UCSD-AML1 (cell line): Measurements from ENCODE around the gene SRGAP1.
"Not testable (repeated sequence)": the region's sequence is repeated elsewhere in the genome, so short reads cannot be mapped to it uniquely, and the experiment has no call there.

Source experiments
- DNase-seq: peaks from one replicate; lab custom pipeline; 2025; ENCODE audit not compliant: unreplicated experiment; lab: John Stamatoyannopoulos, UW

Gene SRGAP1

DNA sequence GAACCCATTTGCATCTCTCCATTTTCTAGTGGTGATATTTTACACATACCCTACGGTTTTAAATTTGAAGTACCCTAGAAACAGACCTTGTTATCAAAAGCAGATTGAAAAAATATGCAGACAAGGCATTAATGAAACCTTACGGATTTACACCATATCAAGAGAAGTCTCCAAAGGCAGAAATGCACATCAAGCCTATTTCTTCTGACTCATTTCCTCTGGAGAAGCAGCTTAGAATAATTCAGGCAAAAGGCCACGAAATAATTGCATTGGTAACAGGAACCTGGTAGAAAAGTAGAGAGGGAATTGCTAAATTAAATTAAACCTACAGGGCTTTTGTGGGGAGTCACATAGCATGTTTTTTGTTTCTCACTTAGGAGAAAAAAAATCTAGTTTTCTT lies 342.9 kb downstream of the SRGAP1 start:
- no peak for DNase-seq

DNA sequence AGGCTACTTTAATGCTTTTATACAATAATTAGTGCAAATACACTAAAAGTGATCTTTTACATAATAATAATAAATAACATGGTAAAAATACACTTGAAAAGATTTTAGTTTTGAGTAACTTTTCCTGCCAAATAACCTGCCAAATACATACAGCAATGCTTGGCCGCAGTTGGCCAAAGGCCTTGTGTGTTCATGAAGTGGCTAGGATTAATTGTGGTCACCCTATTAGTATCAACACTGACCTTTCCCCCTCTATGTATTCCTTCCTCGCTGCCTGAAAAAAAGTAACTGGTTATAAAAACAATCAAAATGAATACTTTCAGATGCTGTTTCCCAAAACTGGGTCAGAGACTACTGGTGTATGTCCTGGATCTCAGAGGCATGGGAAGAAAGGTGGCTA lies 343.3 kb downstream of the SRGAP1 start:
- DNase-seq = no peak

DNA sequence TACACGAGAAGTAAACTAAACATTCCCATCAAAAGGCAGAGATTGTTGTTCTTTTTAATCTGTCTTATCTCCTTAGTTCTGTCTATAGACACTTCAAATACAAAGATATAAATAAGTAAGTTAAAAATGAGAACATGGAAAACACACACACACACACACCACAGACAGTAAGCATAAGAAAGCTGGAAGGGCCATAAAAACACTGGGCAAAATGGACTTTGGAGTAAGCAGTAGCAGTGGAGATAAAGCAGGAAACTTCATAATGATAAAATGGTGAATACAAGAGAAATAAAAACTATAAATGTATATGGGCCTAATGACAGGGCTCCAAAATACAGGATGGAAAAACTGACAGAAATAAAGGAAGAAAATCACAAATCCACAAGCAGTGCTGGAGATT lies 345.0 kb downstream of the SRGAP1 start:
- DNase-seq = no peak

DNA sequence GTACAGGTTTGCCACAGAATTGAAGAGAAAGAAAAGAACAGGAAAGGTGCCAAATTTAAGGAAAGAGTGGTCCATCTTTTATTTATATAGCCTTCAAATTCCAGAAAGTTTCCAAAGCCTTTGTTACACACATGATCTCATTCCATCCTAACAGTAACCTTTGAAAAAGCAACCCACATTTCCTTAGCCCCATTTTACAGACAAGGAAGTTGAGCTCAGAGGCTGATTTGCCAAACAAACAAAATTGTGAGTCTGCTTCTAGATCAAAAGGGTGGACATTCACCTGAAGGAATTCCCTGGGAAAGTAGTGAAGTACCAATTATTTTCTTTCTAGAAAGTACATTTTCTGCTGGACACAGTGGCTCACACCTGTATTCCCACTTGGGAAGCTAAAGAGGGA lies 345.6 kb downstream of the SRGAP1 start:
- no peak for DNase-seq

DNA sequence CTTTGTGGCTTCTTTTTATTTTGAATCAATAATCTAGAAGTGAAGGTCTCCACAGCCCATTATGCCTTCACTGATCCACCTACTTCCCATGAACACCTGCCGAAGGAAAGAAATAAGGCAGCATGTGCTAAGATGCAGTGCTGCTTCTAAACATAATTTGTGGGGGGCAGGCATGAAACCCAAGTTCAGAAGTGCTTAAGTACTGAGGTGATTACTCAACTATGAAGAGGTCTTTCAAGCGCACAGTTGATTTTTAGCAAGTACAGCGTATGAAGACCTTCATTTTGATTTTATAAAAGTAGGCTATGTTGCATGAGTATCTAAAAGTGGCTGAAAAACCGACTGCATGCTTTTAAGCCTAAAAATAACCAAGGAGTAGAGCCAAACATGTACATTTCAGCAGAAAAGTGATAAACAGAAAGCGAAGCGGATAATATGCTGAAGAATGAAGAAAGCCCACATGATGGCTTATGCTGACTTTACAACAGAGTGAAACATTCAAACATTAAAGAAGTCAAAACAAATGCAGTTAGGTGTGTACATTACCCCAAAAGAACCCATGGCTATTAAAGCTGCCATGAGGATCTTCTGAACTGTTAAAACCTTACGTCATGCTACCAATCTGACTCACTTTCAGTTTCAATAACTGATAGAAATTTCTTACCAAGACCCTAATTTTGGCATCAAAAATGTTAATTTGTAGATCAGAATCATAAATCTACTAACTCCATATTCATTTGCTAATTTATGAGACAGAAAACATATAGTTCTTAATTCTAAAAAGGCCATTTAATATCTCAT lies 348.3 kb downstream of the SRGAP1 start:
- no peak for DNase-seq

DNA sequence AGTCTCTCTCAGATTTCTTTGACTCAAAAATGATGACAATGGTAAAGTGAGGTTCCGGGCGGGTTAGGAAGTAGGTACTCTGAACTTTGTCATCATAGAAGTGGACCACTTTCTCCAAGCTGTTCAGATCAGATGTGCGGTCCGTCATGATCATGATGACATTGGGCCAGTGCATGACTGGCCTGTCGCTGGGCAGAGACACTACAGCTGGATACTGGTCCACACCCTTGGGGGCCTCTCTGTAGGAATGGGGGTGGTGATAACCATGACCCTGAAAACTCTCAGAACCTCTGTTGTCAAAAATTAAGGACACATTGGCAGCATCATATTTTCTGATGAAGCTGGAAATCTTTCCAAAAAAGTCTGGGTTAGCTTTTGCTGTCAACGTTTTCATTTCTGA lies 349.4 kb downstream of the SRGAP1 start:
- DNase-seq = no peak

DNA sequence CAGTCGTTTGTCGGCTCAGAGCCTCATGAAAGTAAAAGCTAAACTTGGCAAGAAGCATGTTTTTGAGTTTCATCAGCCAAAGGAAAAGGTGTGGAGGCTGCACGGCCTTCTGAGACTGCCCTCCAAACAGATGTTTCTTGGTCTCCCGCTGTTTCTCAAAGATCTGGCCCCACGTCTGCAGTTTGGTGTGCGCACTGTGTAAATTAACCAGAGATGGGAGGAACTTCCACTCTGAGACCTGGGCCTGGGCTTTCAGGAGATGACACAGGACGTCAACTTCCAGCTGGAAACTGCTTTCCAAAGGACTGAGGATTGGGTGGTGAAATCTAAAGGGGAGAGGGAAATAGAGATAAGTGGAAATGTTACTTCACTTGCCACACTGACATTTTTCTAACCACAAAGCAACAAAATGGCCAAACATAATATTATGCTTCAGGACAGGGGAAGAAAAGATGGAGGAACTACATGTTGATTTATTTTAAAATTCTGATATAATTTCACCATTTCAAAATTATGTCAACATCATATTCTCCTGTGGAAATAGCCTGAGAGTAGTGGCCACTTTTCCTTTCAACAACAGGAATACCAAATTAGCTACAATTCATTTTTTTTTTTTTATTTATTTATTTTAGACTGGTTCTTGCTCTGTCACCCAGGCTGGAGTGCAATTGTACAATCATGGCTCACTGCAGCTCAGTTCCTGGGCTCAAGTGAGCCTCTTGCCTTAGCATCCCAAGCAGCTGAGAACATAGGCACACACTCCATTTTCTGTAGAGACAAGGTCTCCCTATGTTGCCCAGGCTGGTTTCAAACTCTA lies 350.0 kb downstream of the SRGAP1 start:
- no peak for DNase-seq

DNA sequence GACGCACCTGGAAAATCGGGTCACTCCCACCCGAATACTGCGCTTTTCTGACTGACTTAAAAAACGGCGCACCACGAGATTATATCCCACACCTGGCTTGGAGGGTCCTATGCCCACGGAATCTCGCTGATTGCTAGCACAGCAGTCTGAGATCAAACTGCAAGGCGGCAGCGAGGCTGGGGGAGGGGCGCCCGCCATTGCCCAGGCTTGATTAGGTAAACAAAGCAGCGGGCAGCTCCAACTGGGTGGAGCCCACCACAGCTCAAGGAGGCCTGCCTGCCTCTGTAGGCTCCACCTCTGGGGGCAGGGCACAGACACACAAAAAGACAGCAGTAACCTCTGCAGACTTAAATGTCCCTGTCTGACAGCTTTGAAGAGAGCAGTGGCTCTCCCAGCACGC lies 351.3 kb downstream of the SRGAP1 start:
- DNase-seq = not testable (repeated sequence)

DNA sequence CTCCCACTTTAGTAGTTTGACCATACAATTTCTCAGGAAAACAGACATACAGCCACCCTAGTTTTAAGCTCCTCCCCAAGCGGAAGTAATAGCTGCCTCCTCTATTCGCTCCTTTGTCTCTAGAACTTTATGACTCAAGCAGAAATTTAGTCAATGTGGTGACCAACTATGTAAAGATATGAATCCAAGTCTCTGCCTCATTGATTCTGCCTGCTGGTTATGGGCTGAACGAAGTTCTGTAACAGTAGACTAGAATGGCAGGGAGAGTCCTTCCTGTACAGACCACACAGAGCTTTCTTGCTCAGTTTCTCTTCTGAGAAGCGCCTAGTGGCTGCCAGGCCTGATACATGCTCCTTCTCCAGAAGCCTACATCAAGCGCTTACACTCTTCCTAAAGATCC lies 358.5 kb downstream of the SRGAP1 start:
- no peak for DNase-seq

DNA sequence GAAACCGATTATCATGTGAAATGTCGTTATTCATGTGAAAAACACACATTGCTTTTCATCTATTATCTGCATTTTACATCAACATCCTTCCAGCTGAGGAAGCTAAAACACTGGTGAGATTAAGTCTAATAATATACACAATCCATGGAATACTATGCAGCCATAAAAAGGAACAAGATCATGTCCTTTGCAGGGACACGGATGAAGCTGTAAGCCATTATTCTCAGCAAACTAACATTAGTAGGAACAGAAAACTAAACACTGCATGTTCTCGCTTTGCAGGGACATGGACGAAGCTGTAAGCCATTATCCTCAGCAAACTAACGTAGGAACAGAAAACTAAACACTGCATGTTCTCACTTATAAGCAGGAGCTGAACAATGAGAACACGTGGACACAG lies 359.3 kb downstream of the SRGAP1 start:
- DNase-seq = no peak

DNA sequence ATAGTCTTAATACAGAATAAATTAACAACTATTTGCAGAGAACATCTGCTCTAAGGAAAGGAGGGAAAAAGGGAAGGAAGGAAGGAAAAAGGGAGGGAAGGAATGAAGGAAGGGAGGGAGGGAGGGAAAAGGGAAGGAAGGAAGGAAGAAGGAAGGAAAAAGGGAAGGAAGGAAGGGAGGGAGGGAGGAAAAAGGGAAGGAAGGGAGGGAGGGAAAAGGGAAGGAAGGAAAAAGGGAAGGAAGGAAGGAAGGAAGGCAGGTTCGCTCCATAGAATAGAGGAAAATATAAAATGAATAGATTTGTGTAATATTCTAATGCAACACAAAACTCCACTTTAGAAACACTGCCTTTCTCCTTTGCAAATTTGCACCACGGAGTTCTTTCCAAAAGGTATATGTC lies 361.0 kb downstream of the SRGAP1 start:
- DNase-seq = no peak

DNA sequence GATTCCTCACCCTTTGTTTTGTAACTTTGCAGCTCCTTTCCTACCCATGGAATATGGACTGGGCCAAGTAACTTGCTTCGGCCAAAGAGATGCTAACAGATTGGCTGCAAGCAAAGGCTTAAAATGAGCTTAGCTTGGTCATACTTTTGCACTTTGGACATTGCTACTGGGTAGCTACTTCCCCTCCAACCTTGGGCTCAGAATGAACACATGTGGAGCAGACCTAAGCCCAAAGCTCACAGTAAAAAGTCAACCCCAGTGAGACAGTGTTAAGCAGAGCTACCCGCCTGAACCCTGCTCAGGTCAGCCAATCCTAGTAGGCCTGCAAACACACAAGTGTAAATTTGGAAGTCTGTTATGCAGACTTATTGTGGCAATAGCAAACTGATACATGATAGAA lies 363.0 kb downstream of the SRGAP1 start:
- no peak for DNase-seq
